Measurements from ENCODE around the gene TSPAN1. TPM values are rescaled to one million over a fixed set of nuclear protein-coding genes. Genes with fewer than 3 reads are reported as not detected.

The TSPAN1 gene
- total and polyA plus RNA-seq, 2 of the 13 experiments (the other 11 are each of a cell fraction or from before 2014, with no cell fraction given) = 1.7 to 2.9 TPM

DNA sequence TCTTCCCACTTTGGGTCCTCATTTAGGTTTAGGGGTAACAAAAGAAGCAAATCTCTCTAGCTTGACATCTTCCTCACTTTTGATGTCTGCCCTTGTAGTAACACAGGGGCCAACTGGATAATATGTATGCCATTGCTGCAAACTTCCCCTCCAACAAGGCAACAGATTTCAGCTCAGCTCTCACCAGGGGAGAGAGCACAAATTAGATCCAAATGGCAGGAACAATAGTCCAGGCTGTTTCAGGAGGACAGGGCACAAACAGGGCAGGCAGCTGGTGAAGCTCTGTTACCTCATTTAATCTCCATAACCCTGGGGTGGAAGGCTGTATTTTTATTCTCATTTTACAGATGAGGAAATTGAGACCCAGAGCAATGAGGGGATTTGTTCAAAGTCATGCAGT lies 38.2 kb upstream of the TSPAN1 start:
- ATAC-seq (no peak), FAIRE-seq (no peak), DNase-seq (ENCODE audit: low spot score) (no peak)
- Histone ChIP-seq H3K27ac (ENCODE audit: extremely low read length, insufficient read depth, low read length) (no peak overlapping the region), H3K79me2 (ENCODE audit: insufficient read depth, low read length) (no peaks in the 10 kb centered on the region), H3K27me3 (ENCODE audit: control insufficient read depth in 1 of 2, insufficient read depth in 2 of 2, low read length in 2 of 2) (peaks cover 2 to 12% of the 10 kb centered on the region in 2 experiments; a peak in 4 of 5 replicates), H3K9me3 (ENCODE audit: low read length) (no peaks in the 10 kb centered on the region), H3K9ac (ENCODE audit: insufficient read depth, low read depth, low read length) (no peak overlapping the region), H4K20me1 (ENCODE audit: insufficient read depth, low read length) (no peaks in the 10 kb centered on the region), H3K4me3 (replicated peaks in 1 of 3; ENCODE audit: insufficient read depth in 1 of 3, low read depth in 2 of 3, low read length in 3 of 3) (no peak overlapping the region), H3K4me2 (ENCODE audit: low read depth, low read length) (no peak overlapping the region), H3K36me3 (replicated peaks in 1 of 2; ENCODE audit: control insufficient read depth in 1 of 2, insufficient read depth in 2 of 2, low read length in 2 of 2) (no peaks in the 10 kb centered on the region), H3K4me1 (ENCODE audit: insufficient read depth, low read length) (peaks cover 24% of the 10 kb centered on the region), H2AFZ (ENCODE audit: low read length) (no peak overlapping the region)
- intact Hi-C loops (cut with micrococcal nuclease; ENCODE audit: unreplicated experiment) (no loop called here), in situ Hi-C loops (cut with HindIII; ENCODE audit: extremely low pct_ligation_motif_present, low pct_unique_long_range_greater_than_20kb) (no loop called here)
- BruUV-seq (replicated peaks) = no TSS peak
- TF ChIP-seq YY1 (IDR thresholded peaks at IDR 0.05; ENCODE audit: insufficient read depth, insufficient replicate concordance, low read depth, low read length) = no peak
- no peak for TF ChIP-seq STAT5B (CRISPR knock-in tag; IDR thresholded peaks at IDR 0.05)
- no peak for TF ChIP-seq ETV6 (CRISPR knock-in tag; conservative IDR thresholded peaks at IDR 0.05)
- no peak for TF ChIP-seq AGO1 (IDR thresholded peaks at IDR 0.05; ENCODE audit: low read depth, low read length, poor library complexity, severe bottlenecking)
- TF ChIP-seq, protein P1, sequence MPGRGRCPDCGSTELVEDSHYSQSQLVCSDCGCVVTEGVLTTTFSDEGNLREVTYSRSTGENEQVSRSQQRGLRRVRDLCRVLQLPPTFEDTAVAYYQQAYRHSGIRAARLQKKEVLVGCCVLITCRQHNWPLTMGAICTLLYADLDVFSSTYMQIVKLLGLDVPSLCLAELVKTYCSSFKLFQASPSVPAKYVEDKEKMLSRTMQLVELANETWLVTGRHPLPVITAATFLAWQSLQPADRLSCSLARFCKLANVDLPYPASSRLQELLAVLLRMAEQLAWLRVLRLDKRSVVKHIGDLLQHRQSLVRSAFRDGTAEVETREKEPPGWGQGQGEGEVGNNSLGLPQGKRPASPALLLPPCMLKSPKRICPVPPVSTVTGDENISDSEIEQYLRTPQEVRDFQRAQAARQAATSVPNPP (CRISPR knock-in tag; IDR thresholded peaks at IDR 0.05) = no peak
- no peak for TF ChIP-seq ZSCAN12 (CRISPR knock-in tag; IDR thresholded peaks at IDR 0.05)
- TF ChIP-seq, protein P2, sequence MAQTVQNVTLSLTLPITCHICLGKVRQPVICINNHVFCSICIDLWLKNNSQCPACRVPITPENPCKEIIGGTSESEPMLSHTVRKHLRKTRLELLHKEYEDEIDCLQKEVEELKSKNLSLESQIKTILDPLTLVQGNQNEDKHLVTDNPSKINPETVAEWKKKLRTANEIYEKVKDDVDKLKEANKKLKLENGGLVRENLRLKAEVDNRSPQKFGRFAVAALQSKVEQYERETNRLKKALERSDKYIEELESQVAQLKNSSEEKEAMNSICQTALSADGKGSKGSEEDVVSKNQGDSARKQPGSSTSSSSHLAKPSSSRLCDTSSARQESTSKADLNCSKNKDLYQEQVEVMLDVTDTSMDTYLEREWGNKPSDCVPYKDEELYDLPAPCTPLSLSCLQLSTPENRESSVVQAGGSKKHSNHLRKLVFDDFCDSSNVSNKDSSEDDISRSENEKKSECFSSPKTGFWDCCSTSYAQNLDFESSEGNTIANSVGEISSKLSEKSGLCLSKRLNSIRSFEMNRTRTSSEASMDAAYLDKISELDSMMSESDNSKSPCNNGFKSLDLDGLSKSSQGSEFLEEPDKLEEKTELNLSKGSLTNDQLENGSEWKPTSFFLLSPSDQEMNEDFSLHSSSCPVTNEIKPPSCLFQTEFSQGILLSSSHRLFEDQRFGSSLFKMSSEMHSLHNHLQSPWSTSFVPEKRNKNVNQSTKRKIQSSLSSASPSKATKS (CRISPR knock-in tag; IDR thresholded peaks at IDR 0.05) = no peak
- TF ChIP-seq ZNF414 (CRISPR knock-in tag; IDR thresholded peaks at IDR 0.05) = no peak
- TF ChIP-seq PTBP1 (IDR thresholded peaks at IDR 0.05; ENCODE audit: low read depth, low read length, poor library complexity, severe bottlenecking) = no peak
- TF ChIP-seq NR2C2 (CRISPR knock-in tag; IDR thresholded peaks at IDR 0.05; ENCODE audit: borderline replicate concordance) = no peak
- TF ChIP-seq SKI (IDR thresholded peaks at IDR 0.05; ENCODE audit: partially characterized antibody) = no peak
- no peak for TF ChIP-seq ZEB1 (IDR thresholded peaks at IDR 0.05; ENCODE audit: insufficient replicate concordance, low read depth)
- TF ChIP-seq ZNF251 (CRISPR knock-in tag; IDR thresholded peaks at IDR 0.05) = no peak
- no peak for TF ChIP-seq ZNF543 (CRISPR knock-in tag; IDR thresholded peaks at IDR 0.05)
- no peak for TF ChIP-seq ZFP82 (CRISPR knock-in tag; IDR thresholded peaks at IDR 0.05; ENCODE audit: borderline replicate concordance)
- no peak for TF ChIP-seq KLF15 (CRISPR knock-in tag; IDR thresholded peaks at IDR 0.05; ENCODE audit: borderline replicate concordance)
- ChIA-PET POLR2A (no interaction called here), CTCF (ENCODE audit: low intra/inter-chr PET ratio, low total read pairs) (no interaction called here)

Measured in HepG2 (cell line).